Activated CD4-positive, CD25-positive, alpha-beta regulatory T cell treated with anti-CD3 and anti-CD28 coated beads, Interleukin-2, amount 50 U/mL, for 16 hours (primary cell): ENCODE data around the gene ZBTB8OS.
"Not testable (repeated sequence)": the region's sequence is repeated elsewhere in the genome, so short reads cannot be mapped to it uniquely, and the experiment has no call there.

Experiments used
- DNase-seq: peaks from one replicate; pipeline ENCODE4 v3.0.0-alpha.2; 2020; ENCODE audit warnings: low read depth, low spot score

ZBTB8OS gene

GRCh38 chr1:32650248-32650751 lies at the start of gene ZBTB8OS:
ZBTB8OS (minus strand) TSS chr1:32650550; CDS start chr1:32650529, 21 bp downstream.
- peak; percentile 78 for DNase-seq

DNA sequence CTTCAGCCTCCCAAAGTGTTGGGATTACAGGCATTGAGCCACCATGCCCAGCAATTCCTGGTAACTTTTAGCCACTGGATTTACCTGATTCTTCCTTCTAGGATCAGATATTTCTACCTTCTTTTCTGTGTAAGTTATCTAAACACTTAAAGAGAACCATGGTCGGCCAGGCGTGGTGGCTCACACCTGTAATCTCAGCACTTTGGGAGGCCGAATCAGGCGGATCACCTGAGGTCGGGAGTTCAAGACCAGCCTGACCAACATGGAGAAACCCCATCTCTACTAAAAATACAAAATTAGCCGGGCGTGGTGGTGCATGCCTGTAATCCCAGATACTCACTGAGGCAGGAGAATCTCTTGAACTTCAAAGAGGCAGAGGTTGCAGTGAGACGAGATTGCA lies 46.6 kb upstream of the ZBTB8OS start:
- DNase-seq: not testable (repeated sequence)

- no peak for DNase-seq
Measured at GRCh38 chr1:32696041-32696440, 45.7 kb upstream of the ZBTB8OS start.

- DNase-seq: no peak
Measured at GRCh38 chr1:32695098-32695904, 45.0 kb upstream of the ZBTB8OS start.

GRCh38 chr1:32693455-32694174 lies 43.3 kb upstream of the ZBTB8OS start:
- DNase-seq: no peak

- DNase-seq: no peak
Measured at GRCh38 chr1:32686387-32686786, 36.0 kb upstream of the ZBTB8OS start.

DNA sequence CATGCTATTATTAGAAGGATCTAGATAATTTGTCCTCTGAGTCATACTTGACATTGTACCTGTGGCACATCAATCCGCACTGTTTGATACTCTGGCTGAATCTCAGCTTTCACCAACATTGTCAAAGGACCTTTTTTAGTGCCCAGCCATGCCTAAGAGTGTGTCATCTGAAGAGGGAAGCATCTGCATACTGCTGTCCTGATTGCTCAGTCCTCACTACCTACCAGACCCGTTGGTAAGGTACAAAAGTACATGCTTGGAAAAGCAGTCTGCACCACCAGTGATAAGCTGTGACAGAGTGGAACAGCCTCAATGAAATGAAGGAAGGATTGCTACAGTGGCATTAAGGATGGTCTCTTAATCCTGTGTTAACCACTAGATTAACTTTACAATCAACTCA lies 35.1 kb upstream of the ZBTB8OS start:
- DNase-seq: no peak

DNA sequence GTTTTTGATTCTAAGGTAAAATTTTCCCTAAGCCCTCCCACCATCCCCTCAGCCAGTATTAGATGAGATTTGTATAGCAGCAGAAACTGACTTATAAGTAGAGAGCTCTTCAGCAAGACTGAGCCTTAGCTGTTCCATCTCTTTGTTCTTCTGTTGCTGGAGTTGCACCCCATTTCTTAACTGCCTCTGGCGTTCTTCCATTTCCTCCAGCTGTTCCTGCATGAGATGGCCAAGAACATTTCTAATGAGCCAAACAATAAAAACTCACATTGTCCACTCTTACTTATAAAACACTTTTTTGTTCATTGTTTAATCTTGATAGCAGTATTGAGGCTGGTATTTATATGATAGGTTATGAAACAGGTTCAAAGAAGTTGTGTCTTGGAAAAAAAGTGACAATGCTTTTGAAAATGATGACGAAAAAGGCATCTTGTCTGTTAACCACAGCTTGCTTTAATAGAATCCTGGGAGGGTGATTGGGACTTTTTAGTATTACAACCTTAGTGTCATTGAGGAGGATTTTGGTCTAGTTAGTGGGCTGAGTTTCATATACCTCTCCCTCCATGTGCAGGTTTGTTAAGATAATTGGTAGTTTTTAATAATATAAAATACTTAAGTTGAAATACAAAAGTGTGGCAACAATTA lies 33.9 kb upstream of the ZBTB8OS start:
- no peak for DNase-seq

- DNase-seq: no peak
Measured at GRCh38 chr1:32683397-32683796, 33.0 kb upstream of the ZBTB8OS start.

DNA sequence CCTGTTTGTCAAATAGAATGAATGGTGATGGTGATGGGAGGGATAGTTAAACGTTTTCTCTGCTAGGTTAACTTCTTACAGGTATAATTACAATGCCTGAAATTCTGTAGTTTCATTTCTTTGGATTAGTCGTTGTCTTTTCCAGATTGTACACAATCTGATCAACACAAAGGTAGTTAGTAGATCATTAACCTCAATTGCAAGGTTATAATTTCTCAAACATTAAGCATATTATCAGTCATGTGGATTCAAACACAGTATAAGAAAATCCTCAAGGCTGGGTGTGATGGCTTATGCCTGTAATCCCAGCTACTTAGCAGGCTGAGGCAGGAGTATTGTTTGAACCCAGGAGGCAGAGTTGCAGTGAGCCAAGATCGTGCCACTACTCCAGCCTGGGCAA lies 31.6 kb upstream of the ZBTB8OS start:
- no peak for DNase-seq

DNA sequence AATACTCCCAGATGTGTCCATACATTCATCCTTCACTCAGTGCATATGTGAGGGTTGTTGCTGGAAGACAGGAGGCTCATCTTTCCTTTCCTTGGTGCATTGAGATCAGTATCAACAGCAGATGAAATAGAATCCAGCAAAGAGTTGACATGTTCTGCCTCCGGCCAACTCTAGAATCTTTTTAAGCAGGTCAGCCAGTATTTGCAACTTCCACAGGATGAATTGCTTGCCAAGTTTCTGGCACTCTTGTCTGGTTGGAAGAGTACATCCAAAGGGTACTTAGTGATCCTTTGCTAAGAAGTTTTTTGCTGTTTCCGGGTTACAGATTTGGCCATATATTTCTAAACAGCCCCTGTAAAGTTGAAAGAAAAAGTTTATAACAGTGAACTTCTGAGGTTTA lies 31.2 kb upstream of the ZBTB8OS start:
- DNase-seq: no peak

- DNase-seq: no peak
Measured at GRCh38 chr1:32680642-32681041, 30.3 kb upstream of the ZBTB8OS start.

DNA sequence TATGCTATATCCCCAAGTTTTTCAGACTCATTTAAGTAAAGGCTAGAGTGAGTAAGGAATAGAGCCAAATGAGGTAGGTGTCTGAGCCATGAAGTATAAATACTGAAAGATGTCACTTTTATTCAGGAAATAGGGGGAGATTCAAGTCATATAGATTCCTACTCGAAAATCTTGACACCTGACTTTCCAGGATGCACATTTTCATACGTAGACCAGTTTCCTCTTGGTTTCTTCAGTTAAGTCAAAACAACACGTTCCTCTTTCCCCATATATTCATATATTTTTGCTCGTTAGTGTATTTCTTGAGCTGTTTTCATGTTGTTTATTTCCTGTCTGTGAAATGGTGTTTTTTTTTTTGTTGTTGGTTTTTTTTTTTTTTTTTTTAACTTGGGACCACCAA lies 29.6 kb upstream of the ZBTB8OS start:
- not testable (repeated sequence) for DNase-seq

DNA sequence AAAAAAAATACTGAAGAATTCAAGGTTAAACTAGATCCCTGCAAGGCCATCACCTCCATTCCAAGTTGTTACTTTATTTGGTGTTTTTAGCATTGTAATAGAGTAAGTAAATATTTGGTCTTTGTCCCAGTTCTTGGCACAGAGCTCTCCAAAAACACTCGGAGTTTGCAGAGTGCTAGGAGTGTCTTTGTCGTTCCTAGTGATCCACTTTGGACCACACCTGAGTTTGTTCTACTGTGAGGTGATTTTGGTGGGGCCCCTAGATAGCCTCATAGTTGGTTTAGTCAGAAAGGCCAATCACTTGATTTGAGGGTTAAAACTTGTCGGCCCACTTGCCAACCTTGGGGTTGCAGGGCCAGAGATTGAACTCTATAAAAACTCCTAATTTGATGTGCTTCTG lies 26.6 kb upstream of the ZBTB8OS start:
- no peak for DNase-seq

GRCh38 chr1:32668716-32669115 lies 18.4 kb upstream of the ZBTB8OS start:
- not testable (repeated sequence) for DNase-seq

DNA sequence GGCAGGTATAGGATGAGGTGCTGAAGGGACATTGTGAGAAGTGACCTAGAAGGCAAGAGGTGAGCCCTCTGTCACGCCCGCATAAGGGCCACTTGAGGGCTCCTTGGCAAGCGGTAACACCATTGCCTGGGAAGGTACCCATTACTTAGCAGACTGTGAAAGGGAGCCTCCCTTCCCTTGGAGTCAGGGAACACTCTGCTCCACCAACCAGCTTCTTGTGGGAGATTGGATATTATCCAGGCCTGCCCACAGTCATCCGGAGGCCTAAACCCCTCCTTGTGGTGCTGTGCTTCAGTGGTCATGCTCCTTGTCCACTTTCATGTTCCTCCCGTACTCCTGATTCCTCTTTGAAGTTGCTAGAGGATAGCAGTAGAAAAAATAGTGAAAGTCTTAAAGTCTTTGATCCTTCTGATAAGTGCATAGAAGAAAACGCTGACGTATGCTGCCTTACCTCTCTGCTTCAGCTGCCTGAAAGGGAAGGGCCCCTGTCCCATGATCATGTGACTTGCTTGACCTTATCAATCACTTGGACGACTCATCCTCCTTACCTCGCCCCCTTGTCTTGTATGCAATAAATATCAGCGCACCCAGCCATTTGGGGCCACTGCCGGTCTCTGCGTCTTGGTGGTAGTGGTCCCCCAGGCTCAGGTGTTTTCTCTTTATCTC lies 16.7 kb upstream of the ZBTB8OS start:
- no peak for DNase-seq

DNA sequence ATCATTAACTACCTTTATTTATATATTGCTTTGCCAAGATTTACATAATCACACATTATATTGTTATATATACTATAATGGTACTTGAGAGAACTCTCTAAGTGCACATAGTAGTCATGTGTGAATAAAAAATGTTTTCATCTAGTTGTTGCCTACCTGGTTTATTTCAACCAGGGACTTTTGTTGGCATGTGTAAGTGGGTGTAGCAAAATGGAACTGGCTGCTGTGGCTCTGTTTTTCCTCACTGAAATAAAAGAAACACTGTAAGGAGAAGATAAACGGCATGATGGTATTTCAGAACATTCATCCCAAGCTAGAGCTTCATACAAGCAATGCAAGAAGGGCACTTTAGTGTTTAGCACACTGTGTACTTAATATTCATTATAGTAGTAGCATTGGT lies 15.6 kb upstream of the ZBTB8OS start:
- no peak for DNase-seq

DNA sequence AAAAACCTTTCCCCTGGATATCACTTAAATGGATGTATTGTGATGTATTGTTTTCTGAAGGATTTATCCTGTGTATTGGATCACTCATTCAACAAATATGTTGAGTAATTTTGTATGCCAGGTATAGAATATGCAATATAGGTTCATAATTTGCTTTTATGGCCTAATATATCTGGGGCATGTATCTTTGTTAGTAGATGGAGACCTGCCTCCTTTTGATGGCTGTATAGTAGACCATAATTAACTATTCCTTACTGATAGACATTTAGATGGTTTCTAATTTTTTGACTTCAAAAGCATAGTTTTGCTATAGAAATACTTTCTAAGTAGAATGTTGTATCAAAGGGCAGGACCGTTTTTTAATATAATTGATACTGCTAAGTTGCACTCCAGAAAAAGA lies 9.2 kb upstream of the ZBTB8OS start:
- no peak for DNase-seq

- no peak for DNase-seq
Measured at GRCh38 chr1:32652244-32652962, 2.1 kb upstream of the ZBTB8OS start.

GRCh38 chr1:32651461-32652073 lies 1.2 kb upstream of the ZBTB8OS start:
- no peak for DNase-seq
